Measurements from ENCODE around the gene WRNIP1. TPM values are rescaled to one million over a fixed set of nuclear protein-coding genes. Genes with fewer than 3 reads are reported as not detected.

The WRNIP1 gene
- total RNA-seq, 1 donor from 2014 or later = 50.1 TPM

DNA sequence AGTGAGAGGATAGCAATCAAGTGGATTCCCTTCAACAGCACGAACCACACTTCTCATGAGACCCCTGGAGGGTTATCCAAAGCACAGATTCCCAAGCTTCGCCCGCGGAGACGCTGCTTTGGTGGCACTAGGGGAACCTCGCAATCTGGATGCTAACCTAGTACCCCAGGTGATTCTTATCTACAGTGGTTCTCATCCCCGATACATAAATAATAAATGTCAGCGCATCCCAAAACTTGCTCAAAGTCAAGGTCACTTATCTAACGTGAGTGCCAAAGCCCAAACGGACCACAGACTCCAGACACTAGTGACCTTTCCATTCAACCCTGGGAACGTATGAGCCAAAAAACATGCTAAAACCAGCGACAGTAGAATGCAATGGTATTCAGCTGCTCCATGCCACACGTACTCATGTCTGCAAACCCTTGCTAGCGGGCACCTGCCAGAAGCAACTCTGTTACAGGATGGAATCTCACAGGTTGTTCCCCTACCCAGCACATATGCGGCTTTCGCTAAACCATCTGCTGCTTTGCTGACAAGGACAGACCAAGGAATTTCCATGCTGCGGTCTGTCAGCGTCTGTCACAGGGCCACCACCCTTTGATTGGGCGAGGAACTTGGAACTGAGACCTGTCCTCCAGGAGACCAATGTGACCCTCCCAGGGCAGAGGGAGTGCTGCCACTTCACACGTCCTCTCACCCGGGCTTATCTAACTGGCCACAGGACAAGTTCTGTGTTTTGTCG, 31.3 kb upstream of the WRNIP1 start:
- Histone ChIP-seq H3K9me3 (no peaks in the 10 kb centered on the region), H3K4me1 (no peaks in the 10 kb centered on the region), H3K36me3 (no peaks in the 10 kb centered on the region), H3K4me3 (no peak overlapping the region), H3K27ac (no peak overlapping the region), H3K27me3 (no peaks in the 10 kb centered on the region)
- intact Hi-C loops (cut with DNase I) = no loop called here
- no peak for DNase-seq (ENCODE audit: extremely low spot score in 2 of 2)
- TF ChIP-seq, protein P1, sequence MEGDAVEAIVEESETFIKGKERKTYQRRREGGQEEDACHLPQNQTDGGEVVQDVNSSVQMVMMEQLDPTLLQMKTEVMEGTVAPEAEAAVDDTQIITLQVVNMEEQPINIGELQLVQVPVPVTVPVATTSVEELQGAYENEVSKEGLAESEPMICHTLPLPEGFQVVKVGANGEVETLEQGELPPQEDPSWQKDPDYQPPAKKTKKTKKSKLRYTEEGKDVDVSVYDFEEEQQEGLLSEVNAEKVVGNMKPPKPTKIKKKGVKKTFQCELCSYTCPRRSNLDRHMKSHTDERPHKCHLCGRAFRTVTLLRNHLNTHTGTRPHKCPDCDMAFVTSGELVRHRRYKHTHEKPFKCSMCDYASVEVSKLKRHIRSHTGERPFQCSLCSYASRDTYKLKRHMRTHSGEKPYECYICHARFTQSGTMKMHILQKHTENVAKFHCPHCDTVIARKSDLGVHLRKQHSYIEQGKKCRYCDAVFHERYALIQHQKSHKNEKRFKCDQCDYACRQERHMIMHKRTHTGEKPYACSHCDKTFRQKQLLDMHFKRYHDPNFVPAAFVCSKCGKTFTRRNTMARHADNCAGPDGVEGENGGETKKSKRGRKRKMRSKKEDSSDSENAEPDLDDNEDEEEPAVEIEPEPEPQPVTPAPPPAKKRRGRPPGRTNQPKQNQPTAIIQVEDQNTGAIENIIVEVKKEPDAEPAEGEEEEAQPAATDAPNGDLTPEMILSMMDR (IDR thresholded peaks at IDR 0.05) = no peak
- TF ChIP-seq POLR2A (IDR thresholded peaks at IDR 0.05) (no peak), POLR2AphosphoS5 (IDR thresholded peaks at IDR 0.05; ENCODE audit: insufficient read depth in 1 of 2, low read depth in 1 of 2) (no peak)

DNA sequence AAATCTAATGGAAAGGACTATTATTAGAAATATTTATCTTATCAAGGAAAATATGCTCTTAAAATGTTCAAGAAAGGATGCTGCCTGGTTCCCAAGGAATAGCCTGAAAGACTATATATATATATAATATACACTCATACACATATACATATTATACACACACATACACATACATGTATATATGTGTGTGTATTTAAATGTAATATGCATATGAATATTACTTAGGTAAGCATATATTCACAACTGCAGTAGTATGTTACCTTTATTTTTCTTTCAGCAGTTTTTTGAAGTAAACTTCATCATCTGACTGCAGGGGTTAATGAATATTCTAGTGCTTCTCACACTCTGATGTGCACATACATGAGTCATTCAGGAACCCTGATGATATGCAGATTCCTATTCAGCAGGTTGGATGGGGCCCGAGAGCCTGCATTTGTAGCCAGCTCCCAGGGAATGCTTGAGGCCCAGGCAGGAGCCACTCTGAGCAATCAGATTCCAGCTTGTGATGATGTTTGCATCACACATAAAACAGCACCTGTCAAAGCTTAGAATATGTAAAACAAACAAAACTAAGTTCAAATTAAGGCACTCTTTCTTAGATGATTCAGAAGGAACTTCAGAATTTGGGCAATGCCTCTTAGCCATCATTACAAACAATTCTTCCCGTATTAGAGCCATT, 30.6 kb upstream of the WRNIP1 start:
- intact Hi-C loops (cut with DNase I) = no loop called here

DNA sequence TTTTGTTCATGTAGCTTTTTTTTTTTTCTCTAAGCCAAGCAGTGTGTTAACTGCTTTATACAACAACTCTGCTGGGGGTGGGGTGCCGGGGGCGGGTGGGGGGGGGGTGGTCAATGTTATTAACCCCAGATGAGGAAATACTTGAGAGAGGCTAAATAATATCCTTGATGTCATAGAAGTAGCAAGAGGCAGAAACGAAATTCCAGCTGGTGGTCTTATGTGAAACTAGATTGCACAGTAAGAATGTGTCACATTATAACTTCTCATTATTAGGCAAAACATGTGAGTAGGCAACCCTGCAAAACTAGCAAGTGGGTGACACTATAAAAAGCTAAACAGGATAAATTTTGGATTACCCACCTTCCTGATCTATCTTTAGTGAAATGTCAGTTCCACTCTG, 27.3 kb upstream of the WRNIP1 start:
- TF ChIP-seq, protein P1 (IDR thresholded peaks at IDR 0.05) = no peak
- TF ChIP-seq POLR2AphosphoS5 (IDR thresholded peaks at IDR 0.05; ENCODE audit: insufficient read depth in 1 of 2, low read depth in 1 of 2) (no peak), POLR2A (IDR thresholded peaks at IDR 0.05) (no peak)
- H3K4me3 ChIP-seq = no peak overlapping the region
- no peaks in the 10 kb centered on the region for H3K36me3 ChIP-seq
- H3K27ac ChIP-seq = no peak overlapping the region
- no peaks in the 10 kb centered on the region for H3K27me3 ChIP-seq
- no peaks in the 10 kb centered on the region for H3K4me1 ChIP-seq
- no peaks in the 10 kb centered on the region for H3K9me3 ChIP-seq
- intact Hi-C loops (cut with DNase I) = no loop called here
- no peak for DNase-seq (ENCODE audit: extremely low spot score in 2 of 2)

More for the DNA sequence above, 30.6 kb upstream of the WRNIP1 start:
- no peak overlapping the region for H3K4me3 ChIP-seq
- no peaks in the 10 kb centered on the region for H3K4me1 ChIP-seq
- TF ChIP-seq POLR2AphosphoS5 (IDR thresholded peaks at IDR 0.05; ENCODE audit: insufficient read depth in 1 of 2, low read depth in 1 of 2) = no peak
- TF ChIP-seq, protein P1 (IDR thresholded peaks at IDR 0.05) = no peak
- TF ChIP-seq POLR2A (IDR thresholded peaks at IDR 0.05) = no peak
- no peak overlapping the region for H3K27ac ChIP-seq
- DNase-seq (ENCODE audit: extremely low spot score in 2 of 2) = no peak
- H3K9me3 ChIP-seq = no peaks in the 10 kb centered on the region
- no peaks in the 10 kb centered on the region for H3K27me3 ChIP-seq
- H3K36me3 ChIP-seq = no peaks in the 10 kb centered on the region

- Histone ChIP-seq H3K9me3 (no peaks in the 10 kb centered on the region), H3K4me3 (no peak overlapping the region), H3K27ac (no peak overlapping the region), H3K36me3 (no peaks in the 10 kb centered on the region), H3K4me1 (no peaks in the 10 kb centered on the region), H3K27me3 (no peaks in the 10 kb centered on the region)
- intact Hi-C loops (cut with DNase I) = no loop called here
- TF ChIP-seq, protein P1 (IDR thresholded peaks at IDR 0.05) = peak in 2 of 3 experiments; percentile 23 to 32
- no peak for TF ChIP-seq POLR2A (IDR thresholded peaks at IDR 0.05)
- DNase-seq (ENCODE audit: extremely low spot score in 2 of 2) = no peak
Observed at GRCh38 chr6:2738373-2738979, 26.7 kb upstream of the WRNIP1 start.
